Testis (tissue), 3 donors: ENCODE results near the gene XXYLT1. TPM values are rescaled to one million over a fixed set of nuclear protein-coding genes. Genes with fewer than 3 reads are reported as not detected.
A peak's percentile ranks its signal among the peaks of the same experiment; 100 is the strongest.
"Not testable (repeated sequence)": the region's sequence is repeated elsewhere in the genome, so short reads cannot be mapped to it uniquely, and the experiment has no call there.

ENCODE experiments used
- DNase-seq: peaks from one replicate; pipeline ENCODE4 v3.0.0-alpha.2; 2019
- H3K27ac ChIP-seq, 2 donors: fragments of 200-600 bp; sonication (generic); one replicate each; pipeline ENCODE4 v1.5.1; 2019
- H3K27me3 ChIP-seq: fragments of 200-600 bp; sonication (generic); one replicate; pipeline ENCODE4 v1.5.1; 2019
- H3K36me3 ChIP-seq: fragments of 200-600 bp; sonication (generic); one replicate; pipeline ENCODE4 v1.5.1; 2017; ENCODE audit warnings: low read depth; ENCODE audit errors: missing control alignments
- H3K4me1 ChIP-seq: fragments of 200-600 bp; sonication (generic); one replicate; pipeline ENCODE4 v1.5.1; 2019
- H3K4me3 ChIP-seq, 2 donors: fragments of 200-600 bp; sonication (generic); one replicate each; pipeline ENCODE4 v1.5.1; 2017 to 2019
- H3K9me3 ChIP-seq: fragments of 200-600 bp; sonication (generic); one replicate; pipeline ENCODE4 v1.5.1; 2017
- CTCF ChIP-seq, 3 experiments: fragments of 450-650 bp in 2 of 3; fragments of 200-600 bp in 1 of 3; sonication (generic) in 1 of 3; IDR thresholded peaks; one replicate each; pipeline ENCODE4 v1.5.1; 2016 to 2019; ENCODE audit warnings: antibody characterized with exemption in 3 of 3, mild to moderate bottlenecking in 2 of 3, moderate library complexity in 1 of 3
- POLR2A ChIP-seq: fragments of 450-650 bp; IDR thresholded peaks from one replicate; pipeline ENCODE4 v1.6.1; 2017; ENCODE audit warnings: antibody characterized with exemption, mild to moderate bottlenecking, moderate library complexity
- WGBS, 2 donors: methylation state at CpG; one replicate each; pipeline ENCODE4 v1.1.5; 2018; 5-methylcytosine and 5-hydroxymethylcytosine counted together
- intact Hi-C: fragments of 100-400 bp; cut with DNase I; formaldehyde crosslinking; loops from one replicate; pipeline ENCODE4 v1.15.1; 2023; ENCODE audit warnings: low total_unique reads
- polyA plus RNA-seq: library from polyadenylated mRNA; stranded (reverse); fragments of 350-450 nt; fragmentation: Illumina TruSeq; extraction: RNeasy Lipid Tissue Mini Kit (QIAGEN cat#74804); gene quantifications from one replicate; pipeline ENCODE4 v1.2.3, GENCODE V29; 2014; ENCODE audit warnings: low read depth, low replicate concordance; ENCODE audit not compliant: insufficient read depth
- total RNA-seq, 2 donors: library from RNA; depleted of rRNA; stranded (reverse); fragments of >200 nt; gene quantifications; one replicate each; pipeline ENCODE4 v1.2.3, GENCODE V29; 2016

XXYLT1 gene
- total and polyA plus RNA-seq, 3 donors from 2014 or later = 7.2 to 12.5 (median 11.1) TPM

- 75 to 78% methylated on average over 10 to 13 of the region's 13 CpGs for WGBS, 2 donors
- no peak for TF ChIP-seq POLR2A
- no peak for TF ChIP-seq CTCF (IDR thresholded peaks at IDR 0.05)
- Histone ChIP-seq H3K4me3 (no peak overlapping the region), H3K4me1 (peaks cover 5% of the 10 kb centered on the region), H3K27ac (no peak overlapping the region), H3K9me3 (no peaks in the 10 kb centered on the region), H3K36me3 (no peaks in the 10 kb centered on the region), H3K27me3 (no peaks in the 10 kb centered on the region)
- no peak for DNase-seq
- intact Hi-C loops = no loop called here
Measured at GRCh38 chr3:195040773-195041520, 230.0 kb downstream of the XXYLT1 start.

- no peak for TF ChIP-seq CTCF (IDR thresholded peaks at IDR 0.05)
- TF ChIP-seq POLR2A = no peak
- 64 to 77% methylated on average over 7 to 11 of the region's 11 CpGs for WGBS, 2 donors
- Histone ChIP-seq H3K4me1 (peaks cover 5% of the 10 kb centered on the region), H3K27ac (no peak overlapping the region), H3K36me3 (no peaks in the 10 kb centered on the region), H3K9me3 (no peaks in the 10 kb centered on the region), H3K27me3 (no peaks in the 10 kb centered on the region), H3K4me3 (no peak overlapping the region)
- intact Hi-C loops = no loop called here
- DNase-seq = peak; percentile 56
Measured at GRCh38 chr3:195040094-195040493, 230.9 kb downstream of the XXYLT1 start.

GRCh38 chr3:195039180-195039843 is 231.6 kb downstream of the XXYLT1 start:
- Histone ChIP-seq H3K36me3 (no peaks in the 10 kb centered on the region), H3K9me3 (no peaks in the 10 kb centered on the region), H3K4me1 (peaks cover 5% of the 10 kb centered on the region), H3K27ac (no peak overlapping the region), H3K4me3 (no peak overlapping the region), H3K27me3 (no peaks in the 10 kb centered on the region)
- TF ChIP-seq CTCF (IDR thresholded peaks at IDR 0.05) (no peak), POLR2A (no peak)
- intact Hi-C loops = no loop called here
- WGBS, 2 donors = 84 to 86% methylated on average over 7 of the region's 7 CpGs
- DNase-seq = no peak

GRCh38 chr3:195038161-195038560 is 232.8 kb downstream of the XXYLT1 start:
- Histone ChIP-seq H3K27ac (no peak overlapping the region), H3K4me1 (peaks cover 5% of the 10 kb centered on the region), H3K4me3 (no peak overlapping the region), H3K9me3 (no peaks in the 10 kb centered on the region), H3K27me3 (no peaks in the 10 kb centered on the region), H3K36me3 (no peaks in the 10 kb centered on the region)
- DNase-seq = no peak
- no peak for TF ChIP-seq POLR2A
- no peak for TF ChIP-seq CTCF (IDR thresholded peaks at IDR 0.05)
- intact Hi-C loops = no loop called here
- 79 to 91% methylated on average over 5 of the region's 5 CpGs for WGBS, 2 donors

GRCh38 chr3:195037586-195037985 is 233.4 kb downstream of the XXYLT1 start:
- H3K27ac ChIP-seq, DNase-seq, intact Hi-C loops, H3K4me1 ChIP-seq, H3K36me3 ChIP-seq, H3K4me3 ChIP-seq, H3K9me3 ChIP-seq, H3K27me3 ChIP-seq: not testable (repeated sequence)
- whole genome bisulfite sequencing, 2 donors = 92 to 94% methylated on average over 3 of the region's 3 CpGs
